DMS 273 (cell line): Measurements from ENCODE around the gene SH2B3.
"Not testable (repeated sequence)": the region's sequence is repeated elsewhere in the genome, so short reads cannot be mapped to it uniquely, and the experiment has no call there.

Experiments used
- DNase-seq: peaks from one replicate; lab custom pipeline; 2025; ENCODE audit not compliant: unreplicated experiment; lab: John Stamatoyannopoulos, UW

SH2B3 gene

GRCh38 chr12:111405859-111406473 lies at the start of gene SH2B3:
Gene SH2B3, plus strand, starts transcription at chr12:111405923. Its CDS starts 12,223 bp downstream, at chr12:111418146.
- peak; percentile 78 for DNase-seq

DNA sequence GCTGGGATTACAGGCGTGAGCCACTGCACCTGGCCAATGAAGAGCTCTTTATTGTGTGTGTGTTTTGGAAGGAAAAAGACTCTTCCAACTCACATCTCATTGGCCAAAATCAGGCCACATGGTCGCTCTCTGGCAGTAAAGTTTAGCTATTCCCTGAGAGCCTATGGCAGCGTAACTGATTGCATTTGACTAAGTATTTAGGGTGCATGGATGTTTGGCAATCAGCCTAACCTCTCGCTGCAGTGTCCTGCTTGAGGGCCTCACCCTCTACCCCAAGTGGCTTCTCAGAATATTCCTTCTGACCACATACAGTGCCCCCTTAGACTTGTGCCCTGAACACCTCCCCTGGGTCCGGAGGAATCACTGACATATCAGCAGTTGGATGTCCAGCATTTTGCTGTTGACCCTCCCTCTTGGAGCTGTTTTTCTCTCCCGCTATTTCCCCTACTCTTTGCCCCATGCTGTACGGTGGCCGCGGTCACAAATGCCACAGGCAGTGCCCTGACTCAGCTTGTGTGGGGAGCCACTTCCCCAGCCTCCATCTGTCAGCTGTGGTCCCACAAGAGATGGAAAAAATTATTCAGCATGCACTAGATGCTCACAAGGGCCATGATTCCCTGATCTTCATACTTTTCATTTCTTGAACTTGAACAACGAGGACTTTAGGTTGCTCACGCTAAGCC lies 46.4 kb upstream of the SH2B3 start:
- DNase-seq: no peak

DNA sequence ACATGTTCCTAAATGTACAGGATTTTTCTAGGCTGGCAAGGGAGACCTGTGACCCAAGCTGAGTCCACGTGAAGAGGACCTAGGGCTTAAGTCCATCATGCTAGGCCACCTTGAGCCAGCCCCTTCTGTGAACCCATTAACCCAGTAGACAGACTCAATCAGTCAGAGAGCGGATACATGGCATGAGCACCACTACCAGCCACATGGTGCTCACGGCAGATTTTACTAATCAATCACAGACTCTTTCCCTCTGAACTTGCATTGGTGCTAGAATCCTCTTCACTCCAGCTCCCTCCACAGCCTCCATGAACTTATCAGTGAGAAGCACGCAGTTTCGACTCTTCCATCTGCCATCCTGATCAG lies 45.8 kb upstream of the SH2B3 start:
- no peak for DNase-seq

DNA sequence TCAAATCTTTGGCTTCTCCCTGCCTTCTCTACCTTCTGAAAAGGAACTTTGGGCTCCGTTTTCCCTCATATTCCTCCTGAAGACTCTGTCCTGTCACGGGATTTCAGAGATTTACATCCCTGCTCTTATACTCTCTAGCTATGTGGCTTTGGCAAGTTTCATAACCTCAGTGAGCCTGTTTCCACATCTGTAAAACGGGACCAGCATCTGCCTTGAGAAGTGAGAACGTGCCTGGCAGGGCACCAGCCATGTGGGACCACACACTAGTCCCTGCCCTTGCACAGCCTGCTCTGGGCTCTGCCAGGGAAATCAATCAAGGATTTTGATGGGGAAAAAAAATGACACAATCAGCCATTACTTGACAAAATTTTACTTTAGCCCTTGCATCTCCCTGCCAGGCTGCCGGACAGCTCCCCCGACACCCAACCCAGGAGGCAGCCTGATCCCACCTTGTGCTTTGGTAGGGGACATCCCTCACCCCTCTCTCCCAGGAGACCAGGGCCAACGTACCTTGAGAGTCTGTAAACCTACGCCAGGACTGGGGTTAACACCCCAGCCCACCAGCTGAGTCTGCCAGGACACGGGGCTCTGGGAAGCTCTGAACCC lies 45.3 kb upstream of the SH2B3 start:
- no peak for DNase-seq

DNA sequence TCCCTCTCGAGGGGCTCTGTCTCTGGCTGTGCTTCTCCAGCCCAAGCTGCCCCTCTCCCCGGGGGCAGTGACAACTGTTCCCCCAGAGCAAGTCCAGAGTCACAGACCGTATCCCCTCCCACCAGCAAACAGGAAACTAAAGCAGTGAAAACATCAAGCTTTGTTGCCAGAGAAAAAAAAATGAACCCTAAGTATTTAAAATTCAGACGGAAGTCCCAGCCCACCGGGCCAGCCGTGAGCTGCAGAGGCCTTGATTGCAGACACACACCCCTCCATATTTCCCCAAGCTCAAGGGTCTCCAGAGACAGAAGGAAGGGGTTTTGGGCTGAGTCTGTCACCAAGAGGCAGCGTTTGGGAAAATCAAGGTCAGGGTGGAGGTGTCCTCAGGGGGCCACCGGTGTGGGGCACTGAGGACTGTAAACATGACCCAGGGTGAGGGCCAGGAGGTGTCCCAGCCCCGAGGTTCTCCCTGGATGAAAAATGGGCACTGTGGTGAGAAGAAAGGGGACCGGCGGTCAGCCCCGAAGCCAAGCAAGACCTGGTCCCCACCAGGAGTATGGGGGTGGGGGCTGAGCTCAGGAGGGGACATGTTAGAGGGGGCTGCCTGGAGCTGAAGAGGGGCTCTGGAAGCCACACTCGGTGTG lies 44.5 kb upstream of the SH2B3 start:
- no peak for DNase-seq

GRCh38 chr12:111361717-111362576 lies 43.8 kb upstream of the SH2B3 start:
- no peak for DNase-seq

DNA sequence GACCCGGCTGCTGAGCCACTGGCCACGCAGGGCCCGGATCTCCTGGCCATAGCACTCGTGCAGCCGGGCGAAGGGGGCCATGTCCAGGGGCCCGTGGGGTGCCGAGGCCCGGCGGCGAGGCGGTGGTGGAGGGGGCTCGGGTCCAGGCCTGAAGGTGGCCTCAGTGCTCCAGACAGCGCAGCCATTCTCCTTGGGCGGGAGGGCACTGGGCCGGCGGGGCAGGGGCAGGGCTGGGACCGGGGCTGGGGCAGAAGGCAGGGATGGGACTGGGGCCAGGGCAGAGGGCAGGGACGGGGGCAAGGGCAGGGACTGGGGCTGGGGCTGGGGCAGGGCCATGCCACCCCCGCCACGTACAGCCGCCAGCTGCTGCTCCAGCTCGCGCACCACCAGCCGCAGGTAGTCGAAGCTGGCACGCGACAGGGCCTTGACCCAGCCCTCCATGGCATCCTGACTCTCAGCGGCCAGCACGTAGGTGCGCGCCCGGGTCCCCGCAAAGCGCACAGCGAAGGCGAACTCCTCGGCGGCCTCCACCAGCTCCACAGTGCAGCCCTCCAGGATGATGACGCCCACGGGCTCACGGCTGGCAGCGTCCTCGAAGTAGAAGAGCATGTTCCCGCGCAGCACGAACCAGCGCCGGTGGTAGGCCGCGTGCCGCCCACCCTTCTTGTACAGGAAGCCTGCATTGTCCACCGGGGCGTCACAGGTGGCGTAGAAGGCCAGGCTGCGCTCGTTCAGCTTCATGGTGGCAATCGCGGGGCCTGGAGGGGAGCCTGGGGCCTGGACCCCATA lies 42.8 kb upstream of the SH2B3 start:
- DNase-seq: no peak

- DNase-seq: no peak
These were observed 42.1 kb upstream of the SH2B3 start for GRCh38 chr12:111363578-111363977.

- no peak for DNase-seq
These were observed 39.6 kb upstream of the SH2B3 start for GRCh38 chr12:111366075-111366474.

- DNase-seq: no peak
These were observed 39.1 kb upstream of the SH2B3 start for GRCh38 chr12:111366583-111366982.

DNA sequence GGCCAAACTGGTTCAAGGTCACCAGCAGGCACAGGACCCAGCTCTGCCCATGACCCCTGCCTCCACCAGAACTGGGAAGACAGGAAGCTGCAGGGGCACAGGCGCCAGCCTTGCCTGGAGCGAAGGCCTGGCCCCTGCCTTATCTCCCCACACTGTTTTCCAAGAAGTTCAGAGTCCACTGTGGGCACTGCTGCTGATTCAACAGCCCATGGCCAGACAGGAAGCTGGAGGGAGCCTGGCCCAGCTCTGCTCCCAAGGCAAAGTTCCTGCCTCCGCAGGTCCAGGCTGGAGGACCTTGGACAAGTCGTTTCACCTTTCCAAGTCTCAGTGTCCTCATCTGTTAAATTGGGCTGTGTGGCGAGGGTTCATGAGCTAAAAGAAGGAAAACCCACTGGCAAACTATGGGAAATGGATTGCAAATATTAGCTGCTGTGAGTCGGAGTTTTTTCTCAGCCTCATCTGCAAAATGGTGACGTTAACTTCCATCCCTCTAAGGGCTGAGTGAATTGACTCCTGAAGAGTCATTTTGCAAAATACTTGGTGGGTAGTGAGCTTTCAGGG lies 38.0 kb upstream of the SH2B3 start:
- no peak for DNase-seq

DNA sequence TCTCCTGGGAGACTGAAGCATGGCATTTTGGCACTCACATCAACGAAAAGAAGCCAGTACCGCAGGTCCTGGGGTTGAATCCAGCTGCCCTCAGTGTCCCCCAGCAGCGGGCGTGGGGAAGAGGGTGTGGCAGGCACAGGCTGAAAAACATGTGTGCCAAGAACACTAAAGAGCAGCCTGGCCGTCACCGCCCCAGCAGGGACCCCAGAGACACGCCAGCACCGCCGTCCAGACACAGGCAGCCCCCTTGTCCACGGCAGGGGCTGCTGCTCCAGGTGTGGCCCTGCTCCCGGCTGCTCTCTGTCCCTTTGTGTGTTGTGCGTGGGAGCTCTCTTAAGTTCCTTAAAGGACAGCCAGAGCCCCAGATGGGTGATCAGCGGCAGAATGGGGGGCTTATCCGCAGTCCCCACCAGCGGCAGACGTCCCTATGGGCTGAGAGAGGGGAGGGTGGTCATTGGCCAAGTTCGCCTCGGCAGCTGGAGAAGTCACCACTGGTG lies 37.4 kb upstream of the SH2B3 start:
- DNase-seq: no peak

DNA sequence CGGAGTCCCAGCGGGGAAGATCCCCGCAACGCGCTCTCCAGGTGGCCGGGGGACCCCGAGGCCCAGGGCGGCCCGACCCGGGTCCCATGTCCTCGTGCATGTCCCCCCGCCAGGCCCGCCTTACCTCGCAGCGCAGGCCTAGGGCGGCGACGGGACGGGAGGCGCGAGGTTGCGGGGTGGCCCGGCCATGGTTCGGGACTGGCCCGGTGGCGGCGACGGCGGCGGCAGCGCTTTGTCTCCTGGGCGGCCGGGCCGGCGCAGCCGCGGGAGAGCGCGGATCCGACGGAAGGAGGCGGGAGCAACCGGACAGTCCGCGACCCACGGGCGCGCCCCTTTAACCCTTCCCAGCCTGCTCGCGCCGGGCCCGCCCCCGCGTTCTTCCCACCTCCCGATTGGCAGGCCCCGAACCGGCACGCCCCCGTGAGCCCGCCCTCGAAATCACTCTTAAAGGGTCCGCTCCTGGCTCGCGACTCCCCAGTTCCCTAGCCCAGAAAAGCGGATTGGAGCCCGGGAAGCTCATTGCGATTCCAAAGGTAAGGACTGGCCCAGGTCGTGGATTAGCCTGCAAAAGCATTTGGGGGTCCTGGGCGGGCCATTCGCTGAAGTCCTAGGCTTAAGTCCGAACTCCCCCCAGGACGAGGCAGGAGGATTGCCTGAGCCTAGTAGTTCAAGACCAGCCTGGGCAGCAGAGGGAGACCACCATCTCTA lies 36.8 kb upstream of the SH2B3 start, which contains the start of gene PHETA1:
PHETA1 (minus strand) TSS at position 308 of the 708 bp plus-strand sequence. CDS start 5,668 bp downstream, outside the sequence.
- DNase-seq: peak; percentile 84

DNA sequence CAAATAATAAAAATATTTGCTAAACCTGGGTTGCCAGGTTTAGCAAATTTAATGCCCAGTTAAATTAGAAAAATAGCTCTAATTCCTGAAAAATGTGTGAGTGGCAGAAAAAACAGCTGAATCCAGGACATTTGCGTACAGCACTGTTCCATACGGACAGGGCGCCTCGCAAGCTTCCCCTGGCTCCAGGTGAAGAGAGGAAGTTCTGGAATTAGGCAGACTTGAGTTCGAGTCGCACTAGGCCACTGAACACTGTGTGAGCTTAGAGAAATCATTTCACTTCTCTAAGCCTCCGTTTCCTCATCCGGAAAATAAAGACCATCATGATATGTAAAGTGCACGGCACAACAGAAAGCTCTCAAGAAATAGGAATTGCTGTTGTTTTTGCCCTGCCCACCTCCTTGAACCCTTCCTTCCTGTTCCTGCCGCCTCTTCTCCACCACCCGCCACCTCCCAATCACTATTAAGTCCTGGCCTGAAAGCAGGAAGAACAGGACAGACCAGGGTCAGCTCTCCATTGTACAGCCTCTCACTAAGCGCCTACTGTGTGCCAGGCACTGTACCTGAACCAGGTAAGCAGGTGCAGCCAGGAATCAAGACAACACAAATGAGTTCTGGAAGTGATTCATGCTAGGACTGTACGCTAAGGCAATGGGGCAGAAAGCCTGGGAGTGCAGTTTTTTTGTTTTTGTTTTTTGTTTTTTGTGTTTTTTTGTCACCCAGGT lies 36.1 kb upstream of the SH2B3 start:
- peak; percentile 14 for DNase-seq

GRCh38 chr12:111373231-111373630 lies 32.5 kb upstream of the SH2B3 start:
- DNase-seq: not testable (repeated sequence)

DNA sequence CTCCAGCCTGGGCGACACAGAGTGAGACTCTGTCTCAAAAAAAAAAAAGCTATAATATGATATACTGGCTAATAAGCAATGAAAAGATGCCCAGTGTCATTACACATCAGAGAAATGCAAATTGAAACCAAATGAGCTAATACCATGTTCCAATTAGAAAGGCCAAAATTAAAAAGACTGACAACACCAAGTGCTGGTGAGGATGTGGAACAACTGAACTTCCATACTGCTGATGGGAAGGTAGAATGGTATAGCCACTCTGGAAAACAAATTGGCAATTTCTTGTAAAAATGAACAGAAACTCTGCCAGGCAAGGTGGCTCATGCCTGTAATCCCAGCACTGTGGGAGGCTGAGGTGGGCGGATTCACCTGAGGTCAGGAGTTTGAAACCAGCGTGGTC lies 28.3 kb upstream of the SH2B3 start:
- no peak for DNase-seq

GRCh38 chr12:111379942-111380554 lies 25.7 kb upstream of the SH2B3 start:
- no peak for DNase-seq

- DNase-seq: no peak
These were observed 21.1 kb upstream of the SH2B3 start for GRCh38 chr12:111384596-111384995.
